DMS 273 treated with DMSO at 0.1 percent for 48 hours (cell line): ENCODE results near the gene NCEH1.
A peak's percentile ranks its signal among the peaks of the same experiment; 100 is the strongest.
"Not testable (repeated sequence)": the region's sequence is repeated elsewhere in the genome, so short reads cannot be mapped to it uniquely, and the experiment has no call there.

ENCODE experiments used
- DNase-seq: peaks from one replicate; lab custom pipeline; 2025; lab: John Stamatoyannopoulos, UW

The NCEH1 gene, protein sequence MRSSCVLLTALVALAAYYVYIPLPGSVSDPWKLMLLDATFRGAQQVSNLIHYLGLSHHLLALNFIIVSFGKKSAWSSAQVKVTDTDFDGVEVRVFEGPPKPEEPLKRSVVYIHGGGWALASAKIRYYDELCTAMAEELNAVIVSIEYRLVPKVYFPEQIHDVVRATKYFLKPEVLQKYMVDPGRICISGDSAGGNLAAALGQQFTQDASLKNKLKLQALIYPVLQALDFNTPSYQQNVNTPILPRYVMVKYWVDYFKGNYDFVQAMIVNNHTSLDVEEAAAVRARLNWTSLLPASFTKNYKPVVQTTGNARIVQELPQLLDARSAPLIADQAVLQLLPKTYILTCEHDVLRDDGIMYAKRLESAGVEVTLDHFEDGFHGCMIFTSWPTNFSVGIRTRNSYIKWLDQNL

DNA sequence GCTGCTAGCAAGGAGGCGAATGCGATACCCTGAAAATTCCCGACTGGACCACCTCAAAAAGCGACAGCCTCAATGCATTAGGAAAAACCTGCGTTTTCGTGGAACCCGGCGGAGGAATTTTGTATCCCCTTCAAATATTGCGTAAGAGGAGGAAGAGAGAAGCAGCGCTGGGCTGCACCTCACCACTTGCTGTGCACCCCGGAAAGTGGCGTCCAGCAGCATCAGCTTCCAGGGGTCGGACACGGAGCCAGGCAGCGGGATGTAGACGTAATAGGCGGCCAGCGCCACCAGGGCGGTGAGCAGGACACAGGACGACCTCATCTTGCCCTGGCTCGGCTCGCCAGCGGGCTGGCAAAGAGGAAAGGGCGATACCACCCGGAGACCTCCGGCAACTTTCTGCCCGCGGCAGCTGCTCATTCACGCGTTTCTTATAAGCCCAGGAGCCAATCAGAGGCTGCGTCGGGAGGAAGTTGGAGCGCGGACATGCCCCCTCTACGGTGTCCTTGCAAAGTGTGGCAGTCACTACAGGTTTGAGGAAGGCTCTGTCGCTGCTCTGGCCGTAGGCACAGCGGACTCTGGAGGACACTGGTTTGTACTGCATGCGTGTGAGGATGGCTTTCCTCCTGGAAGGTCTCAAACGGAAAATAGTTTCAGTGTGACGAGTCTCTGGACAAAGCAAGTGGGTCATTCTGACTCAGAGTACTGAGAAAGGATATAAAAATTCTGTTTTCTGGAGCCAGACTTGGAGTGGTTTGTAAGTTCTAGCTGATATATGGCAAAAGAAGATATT lies at the start of gene NCEH1:
TSS of gene NCEH1 (minus strand) at position 404 of the 790 bp plus-strand sequence. CDS start at position 321, 83 bp downstream.
- peak; percentile 96 for DNase-seq

DNA sequence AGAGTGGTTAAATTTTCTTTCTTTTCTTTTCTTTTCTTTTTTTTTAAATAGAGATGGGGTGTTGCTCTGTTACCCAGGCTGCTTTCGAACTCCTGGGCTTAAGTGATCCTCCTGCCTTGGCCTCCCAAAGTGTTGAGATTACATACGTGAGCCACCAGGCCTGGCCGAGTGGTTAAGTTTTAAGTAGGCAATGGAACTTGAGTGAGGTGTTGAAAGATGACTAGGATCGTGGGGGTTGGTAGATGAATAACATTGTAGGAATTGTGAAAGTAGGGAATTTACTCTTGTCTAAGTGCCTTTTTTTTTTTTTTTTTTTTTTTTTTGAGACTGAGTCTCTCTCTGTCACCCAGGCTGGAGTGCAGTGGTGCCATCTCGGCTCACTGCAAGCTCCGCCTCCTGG lies 49.5 kb upstream of the NCEH1 start:
- DNase-seq = not testable (repeated sequence)

DNA sequence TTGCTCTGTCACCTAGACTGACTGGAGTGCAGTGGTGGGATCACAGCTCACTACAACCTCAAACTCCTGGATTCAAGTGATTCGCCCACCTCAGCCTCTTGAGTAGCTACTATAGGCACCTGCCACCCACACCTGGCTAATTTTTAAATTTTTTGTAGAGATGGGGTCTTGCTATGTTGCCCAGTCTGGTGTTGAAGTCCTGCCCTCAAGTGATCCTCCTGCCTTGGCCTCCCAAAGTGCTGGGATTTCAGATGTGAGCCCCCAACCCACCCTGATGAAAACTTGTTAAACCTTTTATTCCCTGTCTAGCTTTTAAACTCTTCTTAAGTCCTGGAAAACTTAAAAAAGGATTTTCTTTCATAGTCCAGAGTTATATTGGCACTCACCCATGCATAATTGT lies 42.3 kb upstream of the NCEH1 start:
- DNase-seq = no peak

DNA sequence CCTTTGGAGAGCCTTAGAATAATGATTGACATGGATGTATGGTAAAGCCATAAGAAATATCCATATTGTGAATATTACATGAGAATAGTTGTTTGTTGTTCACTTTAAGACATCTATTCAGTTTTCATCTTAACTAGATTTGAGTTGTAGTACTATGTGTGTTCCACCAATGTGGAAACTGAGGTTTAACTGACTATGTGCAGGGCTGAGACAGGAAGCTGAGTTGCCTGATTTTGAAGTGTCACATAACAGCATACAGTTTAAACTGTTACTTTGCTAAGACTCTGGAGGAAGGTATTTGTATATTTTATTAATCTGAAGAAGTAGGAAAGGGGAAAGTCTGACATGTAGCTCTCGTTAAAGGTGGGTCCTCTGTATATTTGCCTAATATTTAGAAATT lies 41.8 kb upstream of the NCEH1 start:
- DNase-seq = no peak

DNA sequence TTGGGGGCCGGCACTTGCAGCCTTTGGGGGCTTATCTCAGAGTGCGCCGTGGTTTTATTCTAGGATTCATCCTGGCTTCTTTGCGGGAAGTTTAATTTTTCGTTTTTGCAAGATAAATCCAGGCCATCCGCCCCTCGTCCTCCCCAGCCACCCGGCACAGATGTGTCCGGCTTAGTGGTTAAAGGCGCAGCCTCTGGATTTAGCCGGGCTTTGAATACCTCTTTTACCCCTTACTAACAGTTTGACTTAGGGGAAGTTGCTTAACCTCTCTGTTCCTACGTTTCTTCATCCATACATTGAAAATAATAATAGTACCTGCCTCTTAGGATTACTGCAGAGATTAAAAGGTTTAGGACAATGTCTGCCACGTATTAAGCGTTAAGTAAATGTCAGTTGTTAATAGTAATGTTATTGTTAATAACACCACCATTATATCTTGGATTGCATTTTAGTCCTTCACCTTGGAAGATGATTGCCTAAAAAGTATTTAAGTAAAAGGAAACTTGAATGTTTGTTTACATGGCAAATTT lies 40.4 kb upstream of the NCEH1 start:
- DNase-seq = no peak

DNA sequence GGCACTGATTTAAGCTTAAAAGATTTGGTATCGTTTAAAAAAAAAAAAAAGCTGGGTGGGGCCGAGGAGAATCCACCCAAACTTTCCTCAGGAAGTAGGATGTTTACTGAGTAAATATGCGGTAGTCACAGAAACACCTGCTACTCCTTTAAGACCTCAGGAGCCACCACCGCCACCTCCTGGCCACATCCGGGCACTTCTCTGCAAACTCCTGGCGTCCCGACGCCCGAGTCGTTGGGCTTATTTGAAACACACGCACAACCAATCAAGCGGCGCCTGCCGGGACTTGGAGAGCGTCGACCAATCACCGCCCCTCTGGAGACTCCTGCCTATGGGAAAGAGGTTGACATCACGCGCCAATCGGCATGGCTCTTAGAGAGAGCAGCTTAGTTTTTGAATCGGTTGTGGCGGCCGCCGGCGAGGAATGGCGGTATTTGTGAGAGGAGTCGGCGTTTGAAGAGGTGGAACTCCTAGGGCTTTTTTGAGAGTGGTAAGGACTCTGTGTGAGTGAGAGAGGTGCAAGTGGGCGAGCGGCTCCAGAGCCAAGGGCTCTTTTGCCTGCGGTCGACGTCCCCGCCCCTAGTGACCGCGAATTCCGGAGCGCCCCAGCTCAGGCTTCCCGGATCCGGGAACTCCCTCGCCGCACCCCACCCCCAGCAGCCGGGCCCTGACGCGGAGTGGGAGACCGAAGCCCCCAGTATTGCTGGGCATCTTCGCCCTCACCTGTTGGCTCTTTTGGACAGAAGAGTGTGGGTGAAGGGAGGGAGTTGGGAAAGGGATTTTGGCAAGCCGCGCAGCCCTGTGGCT lies 39.7 kb upstream of the NCEH1 start, which contains the start of gene ECT2:
TSS of gene ECT2 (plus strand) at position 359 of the 807 bp plus-strand sequence. CDS start 3,805 bp downstream, outside the sequence.
- DNase-seq = peak; percentile 99

DNA sequence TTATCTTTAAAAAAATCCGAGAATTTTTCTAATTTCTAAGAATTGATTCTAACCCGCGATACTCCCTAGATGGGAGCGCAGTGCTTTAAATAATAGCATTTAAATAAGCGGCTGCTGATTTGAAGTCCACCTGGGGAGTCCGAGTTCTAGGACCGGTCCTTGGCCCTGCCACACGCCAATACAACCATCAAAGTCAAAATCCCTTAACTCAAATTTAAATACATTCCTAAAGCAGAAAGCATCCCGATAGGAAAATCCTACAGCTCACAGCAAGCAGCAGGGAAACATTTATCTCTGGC lies 39.2 kb upstream of the NCEH1 start:
- no peak for DNase-seq

DNA sequence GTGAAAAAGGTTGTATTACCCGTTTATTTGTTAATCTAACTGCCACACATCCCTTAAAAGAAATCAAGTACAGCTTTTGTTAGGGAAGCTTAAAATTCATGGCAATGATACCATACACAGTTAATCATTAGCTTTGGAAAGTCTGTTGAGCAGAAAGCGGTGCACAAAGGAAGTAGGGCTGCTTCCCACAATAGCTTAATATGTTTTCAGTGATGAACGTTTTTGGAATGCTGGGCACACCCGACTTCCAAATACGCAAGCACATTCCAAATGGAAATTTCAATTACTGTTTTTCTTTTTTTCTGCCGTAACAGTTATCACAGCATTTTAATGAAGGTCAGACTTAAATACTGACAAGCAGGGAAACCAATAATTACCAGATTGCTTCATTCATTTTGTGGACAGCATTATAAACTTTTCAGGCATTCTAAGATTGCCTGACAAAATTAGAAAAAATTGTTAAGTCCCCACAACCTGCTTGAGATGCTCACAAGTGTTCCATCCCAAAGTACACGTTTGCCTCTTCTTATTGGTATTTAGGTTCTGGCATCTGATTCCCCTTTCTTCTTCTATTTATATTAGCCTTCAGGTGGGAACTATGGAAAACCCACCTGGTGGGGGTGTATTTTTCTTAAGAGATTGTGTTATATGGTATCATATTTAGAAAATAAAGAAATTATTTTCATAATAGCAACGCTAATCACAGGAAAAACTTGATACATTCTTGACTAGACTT lies 38.5 kb upstream of the NCEH1 start:
- DNase-seq = no peak

DNA sequence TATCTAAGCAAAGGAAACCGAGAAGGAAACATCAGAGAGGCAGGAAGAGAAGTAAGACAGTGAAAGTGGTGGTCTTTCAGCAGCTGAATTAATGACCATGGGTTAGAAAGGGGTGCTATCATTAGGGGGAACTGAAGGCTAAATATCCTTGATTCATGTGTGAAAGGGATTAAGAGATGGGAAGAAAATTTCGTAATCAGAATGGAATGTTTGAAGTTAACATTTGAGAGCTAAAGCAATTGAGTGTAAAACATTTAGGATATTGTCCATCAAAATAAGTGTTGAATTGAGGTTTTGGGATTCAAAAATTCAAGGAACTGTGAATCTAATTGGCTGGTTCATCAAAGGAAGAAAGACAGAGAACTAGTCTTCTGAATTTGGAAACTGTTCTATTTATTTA lies 35.6 kb upstream of the NCEH1 start:
- no peak for DNase-seq

DNA sequence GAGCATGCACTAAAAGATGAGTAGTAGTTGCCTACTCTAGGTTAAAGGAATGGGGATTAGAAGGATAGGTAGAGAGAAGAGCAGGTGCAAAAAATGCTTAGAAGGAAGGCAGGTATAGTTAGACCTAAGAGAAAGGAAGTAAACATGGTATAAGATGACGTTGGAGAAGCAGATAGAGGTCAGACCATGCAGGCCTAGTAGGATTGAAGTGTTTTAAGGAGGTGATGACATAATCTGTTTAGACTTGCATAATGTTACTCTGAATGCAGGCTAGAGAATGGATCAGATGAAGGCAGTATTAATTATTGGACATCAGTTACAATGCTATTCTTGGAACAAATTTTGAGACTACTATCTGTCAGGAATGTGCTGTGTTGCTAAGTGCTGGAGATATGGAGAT lies 28.6 kb upstream of the NCEH1 start:
- DNase-seq = no peak

DNA sequence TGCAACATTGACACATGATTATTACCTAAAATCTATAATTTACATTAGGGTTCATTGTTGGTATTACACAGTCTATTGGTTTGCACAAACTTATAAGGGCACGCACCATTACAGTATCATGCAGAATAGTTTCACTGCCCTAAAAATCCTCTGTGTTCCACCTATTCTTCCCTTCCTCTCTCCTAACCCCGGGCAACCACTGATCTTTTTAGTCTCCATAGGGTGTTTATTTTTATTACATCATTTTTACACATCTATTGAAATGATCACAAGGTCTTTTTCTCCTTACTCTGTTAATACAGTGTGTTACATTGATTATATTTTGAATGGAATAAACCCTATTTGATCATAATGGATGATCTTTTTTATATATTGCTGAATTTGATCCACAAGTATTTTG lies 24.1 kb upstream of the NCEH1 start:
- DNase-seq = no peak

DNA sequence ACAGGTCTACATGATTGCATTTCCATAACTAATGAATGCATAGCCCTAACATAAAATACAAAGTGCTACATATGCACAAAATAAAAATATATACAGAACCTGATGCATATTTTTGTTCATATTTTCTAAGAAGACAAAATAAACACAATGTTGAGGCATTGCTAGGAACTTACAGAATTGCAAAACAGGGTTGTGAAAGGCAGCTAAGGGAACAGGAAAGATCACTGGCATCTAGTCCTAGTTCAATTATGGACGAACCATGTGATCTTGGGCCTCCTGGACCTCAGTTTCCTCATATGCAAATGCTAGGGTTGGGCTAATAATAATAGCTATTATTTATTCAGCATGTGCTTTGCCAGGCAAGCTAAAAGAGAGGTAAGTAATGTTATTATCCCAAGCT lies 15.5 kb upstream of the NCEH1 start:
- no peak for DNase-seq

DNA sequence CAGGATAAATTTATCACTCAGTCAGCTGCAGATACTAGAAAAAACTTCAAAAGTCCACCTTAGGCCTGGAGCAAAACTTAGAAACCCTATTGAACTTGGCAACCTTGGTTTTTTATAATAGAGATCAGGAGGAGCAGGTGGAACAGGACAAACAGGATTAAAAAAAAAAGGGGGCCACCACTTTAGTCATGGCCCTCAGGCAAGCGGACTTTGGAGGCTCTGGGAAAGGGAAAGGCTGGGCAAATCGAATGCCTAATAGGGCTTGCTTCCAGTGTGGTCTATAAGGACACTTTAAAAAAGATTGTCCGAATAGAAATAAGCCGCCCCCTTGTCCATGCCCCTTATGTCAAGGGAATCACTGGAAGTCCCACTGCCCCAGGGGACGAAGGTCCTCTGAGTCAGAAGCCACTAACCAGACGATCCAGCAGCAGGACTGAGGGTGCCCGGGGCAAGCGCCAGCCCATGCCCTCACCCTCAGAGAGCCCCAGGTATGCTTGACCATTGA lies 11.7 kb upstream of the NCEH1 start:
- not testable (repeated sequence) for DNase-seq

DNA sequence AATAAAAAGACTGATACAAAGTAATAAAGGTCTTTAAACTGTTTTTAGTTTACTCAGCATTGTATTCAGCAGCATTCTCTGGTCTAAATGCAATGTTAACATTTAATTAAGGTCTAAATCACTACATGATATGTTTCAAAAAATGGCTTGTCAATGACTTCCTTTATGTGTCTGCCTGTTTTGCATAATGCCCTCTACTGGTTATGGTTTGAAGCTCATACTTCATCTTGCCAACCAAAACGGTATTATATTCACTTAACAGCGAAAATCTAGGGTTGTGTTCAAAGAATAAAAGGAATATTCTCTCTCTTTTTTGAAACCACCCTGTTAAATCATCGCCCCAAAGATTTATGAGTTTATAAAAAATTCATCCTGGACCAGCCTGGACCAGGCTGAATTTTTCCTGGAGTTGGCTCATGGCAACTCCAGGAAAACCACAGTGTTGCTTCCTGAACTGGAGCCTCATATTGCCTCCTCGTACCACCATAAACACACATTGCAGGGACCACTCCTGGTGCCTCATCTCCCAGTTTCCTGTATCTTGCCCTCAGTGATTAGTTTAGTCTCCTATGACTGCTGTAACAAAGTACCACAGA lies 6.7 kb upstream of the NCEH1 start:
- no peak for DNase-seq

DNA sequence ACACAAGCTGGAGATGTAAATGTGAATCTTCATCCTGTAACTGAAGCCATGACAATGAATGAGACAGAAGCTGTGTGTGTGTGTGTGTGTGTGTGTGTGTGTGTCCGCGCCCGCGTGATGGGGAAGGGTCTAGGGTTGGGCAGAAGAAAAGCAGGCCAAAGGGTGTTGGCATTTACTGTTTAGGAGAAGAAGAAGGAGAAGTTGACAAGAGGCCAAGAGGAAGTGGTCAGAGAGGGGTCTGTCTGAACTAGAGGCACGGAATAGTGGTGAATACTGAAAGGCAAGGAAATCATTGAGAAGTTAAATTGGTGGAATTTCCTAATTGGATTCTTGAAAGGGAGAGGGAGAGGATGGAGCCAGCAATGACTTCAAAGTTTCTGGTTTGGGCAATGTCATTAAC lies 5.6 kb upstream of the NCEH1 start:
- no peak for DNase-seq

DNA sequence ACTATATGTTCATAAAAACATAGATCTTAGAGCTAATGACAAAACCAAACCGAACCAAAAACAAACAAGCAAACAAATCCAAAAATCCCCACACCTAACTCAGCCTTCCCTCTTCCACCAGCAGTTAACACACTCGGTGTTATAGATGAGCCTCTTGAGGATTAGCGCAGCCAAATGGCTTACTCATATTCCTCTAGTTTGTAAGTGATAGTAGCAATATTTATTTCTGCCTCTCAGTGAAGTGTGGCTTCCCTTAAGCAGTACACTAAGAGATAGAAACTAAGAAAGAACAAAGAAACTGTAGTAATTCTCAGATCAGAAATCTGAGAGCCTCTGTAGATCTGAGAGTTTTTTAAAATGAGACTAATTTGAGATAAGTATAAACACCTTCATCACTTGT lies 2.4 kb upstream of the NCEH1 start:
- no peak for DNase-seq

DNA sequence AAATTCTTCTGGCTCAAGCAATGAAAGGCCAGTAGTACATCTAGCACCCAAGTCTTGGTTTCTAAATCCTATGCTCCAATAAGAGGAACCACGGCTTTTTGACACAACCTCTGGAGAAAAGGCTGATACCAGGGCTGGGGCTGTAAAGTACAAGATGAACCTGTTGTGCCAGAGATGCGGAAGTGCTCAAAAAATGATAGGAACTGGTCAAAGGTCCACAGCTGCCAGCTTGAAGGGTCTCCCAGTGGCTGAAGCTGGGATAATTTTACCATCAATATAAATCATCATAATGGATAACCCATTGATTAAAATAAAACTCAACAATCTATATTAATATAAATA lies 558 bp upstream of the NCEH1 start:
- no peak for DNase-seq

DNA sequence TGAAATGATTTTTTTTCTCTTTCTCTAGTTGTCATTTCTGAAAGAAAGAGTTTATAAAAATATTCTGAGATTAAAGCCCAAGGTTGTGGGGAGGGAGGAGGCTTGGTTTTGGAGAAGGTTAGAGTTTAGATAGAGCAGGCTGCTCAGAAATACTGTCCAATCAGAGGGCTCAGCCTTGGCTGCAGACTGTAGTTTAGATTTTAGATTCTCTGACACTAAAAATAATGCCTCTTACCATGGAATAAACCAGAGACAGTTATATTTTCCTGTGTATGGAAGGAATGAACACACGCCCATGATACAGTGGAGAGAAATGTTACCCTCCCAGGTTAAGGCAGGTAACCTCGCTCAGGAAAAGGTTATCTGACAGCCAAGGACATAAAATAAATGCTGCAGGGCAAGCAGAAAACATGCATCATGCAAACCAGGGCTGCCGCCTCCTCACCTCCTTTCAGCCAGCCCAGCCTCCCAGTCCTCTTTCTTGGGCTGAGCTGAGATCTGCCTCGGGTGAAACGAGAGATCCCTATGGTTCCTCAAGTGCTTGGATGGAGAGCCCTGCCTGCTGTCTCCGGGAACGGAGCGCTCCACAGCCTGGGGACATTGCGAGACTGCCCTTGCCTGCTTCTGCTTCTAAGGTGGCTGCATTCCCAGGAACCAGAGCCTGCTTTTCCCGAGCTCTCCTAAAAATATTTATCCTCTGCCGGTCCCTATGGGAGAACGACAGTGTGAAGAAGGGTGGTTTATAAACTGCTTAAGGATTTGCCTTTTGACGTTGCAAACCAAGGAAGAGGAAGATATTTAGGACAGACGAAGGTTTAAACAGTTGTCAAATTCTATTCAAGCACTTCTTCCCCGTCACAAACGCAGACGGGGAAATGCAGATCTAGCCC lies 848 bp downstream of the NCEH1 start:
- DNase-seq = peak; percentile 58

DNA sequence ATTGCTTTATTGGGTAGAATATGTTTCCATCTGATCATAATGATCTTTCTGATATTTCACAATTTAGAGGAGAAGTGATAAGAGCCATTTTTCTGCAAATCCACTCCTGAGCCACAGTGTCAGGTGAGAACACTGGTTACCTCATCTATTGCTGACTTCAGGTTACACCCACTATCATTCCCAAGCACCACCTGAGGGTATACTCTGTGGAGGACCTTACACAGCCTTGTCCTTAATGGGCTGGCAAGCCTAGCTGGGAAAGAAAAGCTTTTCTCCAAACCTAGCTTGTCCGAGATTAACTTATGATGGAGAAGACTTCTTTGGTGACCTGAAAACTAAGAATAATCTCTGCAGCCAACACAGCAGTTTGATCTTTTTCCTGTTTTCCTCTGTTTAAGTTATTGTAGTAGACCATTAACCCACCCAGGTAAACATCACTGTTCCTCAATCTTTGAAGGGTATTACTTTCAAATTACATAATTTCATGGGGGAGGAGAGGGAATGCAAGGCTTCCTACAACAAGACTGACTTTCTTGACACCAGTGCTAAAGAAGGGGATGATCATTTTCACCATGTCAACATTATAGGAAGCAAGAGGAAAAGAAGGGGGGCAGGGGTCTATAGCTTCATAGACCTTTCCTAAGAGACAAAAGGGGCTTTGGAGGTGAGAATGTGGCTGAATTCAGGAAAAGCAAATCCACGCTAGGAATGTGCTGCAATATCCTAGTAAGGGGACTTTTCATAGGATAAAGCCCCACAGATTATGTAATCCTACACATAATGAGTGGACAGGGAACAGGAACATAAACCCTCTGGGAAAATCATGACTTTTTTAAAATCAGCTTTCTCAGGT lies 1.7 kb downstream of the NCEH1 start:
- DNase-seq = no peak
